ENCODE results near the gene SYCN.

Gene SYCN

DNA sequence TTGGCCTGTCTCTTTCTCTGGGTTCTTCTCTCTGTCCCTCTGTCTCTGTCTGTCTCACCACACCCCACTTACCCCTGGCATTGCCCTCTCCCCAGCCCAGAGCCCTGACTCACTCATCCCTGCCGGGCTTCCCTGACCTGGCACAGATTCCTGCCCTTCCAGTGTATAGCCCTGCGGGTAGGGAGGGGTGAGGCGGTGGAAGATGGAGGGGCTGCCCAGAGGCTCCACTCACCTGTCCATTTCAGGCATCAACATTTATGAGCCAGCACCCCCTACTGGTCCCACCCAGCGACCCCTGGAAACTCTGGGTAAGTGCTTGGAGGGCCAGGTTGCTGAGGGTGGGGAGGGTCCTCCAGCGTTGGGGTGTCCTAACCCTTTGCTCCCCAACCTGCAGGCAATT is 6.3 kb downstream of the SYCN start:
- no peak overlapping the region for H3K4me3 ChIP-seq (ENCODE audit: low read length)
- no peak for DNase-seq (ENCODE audit: low read depth)
- no peak for TF ChIP-seq CTCF (conservative IDR thresholded peaks at IDR 0.05; ENCODE audit: low read depth, low read length)

- no peak within 1 kb of the TSS for H3K4me3 ChIP-seq (ENCODE audit: low read length)
- no peak for TF ChIP-seq CTCF (conservative IDR thresholded peaks at IDR 0.05; ENCODE audit: low read depth, low read length)
- no peak for DNase-seq (ENCODE audit: low read depth)
These were observed 7.1 kb downstream of the SYCN start, which contains the start of gene NCCRP1 for GRCh38 chr19:39196860-39197562. TSS of gene NCCRP1 (plus strand) at chr19:39196964. CDS start at chr19:39196983, 19 bp downstream.

GRCh38 chr19:39196320-39196719 is 7.7 kb downstream of the SYCN start:
- no peak for TF ChIP-seq CTCF (conservative IDR thresholded peaks at IDR 0.05; ENCODE audit: low read depth, low read length)
- no peak for DNase-seq (ENCODE audit: low read depth)
- no peak overlapping the region for H3K4me3 ChIP-seq (ENCODE audit: low read length)

GRCh38 chr19:39195755-39196154 is 8.3 kb downstream of the SYCN start:
- DNase-seq (ENCODE audit: low read depth) = no peak
- no peak for TF ChIP-seq CTCF (conservative IDR thresholded peaks at IDR 0.05; ENCODE audit: low read depth, low read length)

GRCh38 chr19:39194832-39195542 is 9.1 kb downstream of the SYCN start:
- DNase-seq (ENCODE audit: low read depth) = no peak
- H3K4me3 ChIP-seq (ENCODE audit: low read length) = no peak overlapping the region
- no peak for TF ChIP-seq CTCF (conservative IDR thresholded peaks at IDR 0.05; ENCODE audit: low read depth, low read length)

More at GRCh38 chr19:39195755-39196154, 8.3 kb downstream of the SYCN start:
- no peak overlapping the region for H3K4me3 ChIP-seq (ENCODE audit: low read length)

DNA sequence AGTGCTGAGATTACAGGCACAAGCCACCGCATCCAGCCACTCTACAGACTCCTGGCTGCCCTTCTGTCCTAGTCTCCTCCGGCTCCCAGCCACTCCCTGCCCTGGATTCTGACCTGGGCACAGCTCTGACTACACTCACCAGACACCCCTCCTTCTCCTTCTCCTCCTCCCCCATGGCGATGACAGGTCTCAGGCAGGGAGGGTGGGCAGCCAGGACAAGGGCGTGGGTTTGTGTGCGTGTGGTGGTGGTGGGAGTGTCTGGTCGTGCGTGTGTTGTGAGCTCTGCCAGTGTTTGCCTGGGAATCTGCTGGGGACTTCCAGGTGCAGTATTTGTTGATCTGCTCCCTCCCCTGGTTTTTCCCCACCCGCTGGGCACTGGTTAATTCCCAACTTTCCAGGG is 10.3 kb downstream of the SYCN start:
- peak; percentile 23 for DNase-seq (ENCODE audit: low read depth)
- no peak overlapping the region for H3K4me3 ChIP-seq (ENCODE audit: low read length)
- TF ChIP-seq CTCF (conservative IDR thresholded peaks at IDR 0.05; ENCODE audit: low read depth, low read length) = no peak

DNA sequence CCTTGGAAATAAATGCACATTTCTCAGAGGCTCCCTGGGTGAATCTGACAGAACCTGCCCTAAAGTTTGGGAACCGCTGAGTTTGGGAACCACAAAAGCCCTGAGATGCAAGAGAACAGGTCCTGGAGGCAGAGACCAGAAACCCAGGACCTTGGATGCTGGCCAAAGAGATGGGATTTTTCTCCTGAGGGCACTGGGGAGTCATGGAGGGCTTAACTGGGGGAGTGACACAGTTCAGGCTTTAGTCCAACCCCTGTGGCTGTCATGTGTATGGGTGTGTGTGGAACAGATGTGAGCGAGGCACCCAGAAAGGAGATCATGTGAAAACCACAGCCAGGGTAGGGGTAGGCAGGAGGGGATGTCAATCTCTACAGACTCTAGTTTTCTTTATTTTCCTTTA is 11.2 kb downstream of the SYCN start:
- no peak for TF ChIP-seq CTCF (conservative IDR thresholded peaks at IDR 0.05; ENCODE audit: low read depth, low read length)
- DNase-seq (ENCODE audit: low read depth) = peak; percentile 68
- no peak overlapping the region for H3K4me3 ChIP-seq (ENCODE audit: low read length)

Measured in retinal pigment epithelial cell (primary cell).